Measurements from ENCODE around the gene SETX.

- TF ChIP-seq CTCF (IDR thresholded peaks at IDR 0.05; ENCODE audit: insufficient read depth, low read length, poor library complexity, severe bottlenecking) = no peak
- no peak for TF ChIP-seq EZH2phosphoT487 (conservative IDR thresholded peaks at IDR 0.05; ENCODE audit: low read length)
Measured at GRCh38 chr9:132249690-132250089, 105.1 kb downstream of the SETX start.

All from SU-DHL-6 (cell line).